ENCODE results near the gene FAM9C.

- TF ChIP-seq, protein P1, sequence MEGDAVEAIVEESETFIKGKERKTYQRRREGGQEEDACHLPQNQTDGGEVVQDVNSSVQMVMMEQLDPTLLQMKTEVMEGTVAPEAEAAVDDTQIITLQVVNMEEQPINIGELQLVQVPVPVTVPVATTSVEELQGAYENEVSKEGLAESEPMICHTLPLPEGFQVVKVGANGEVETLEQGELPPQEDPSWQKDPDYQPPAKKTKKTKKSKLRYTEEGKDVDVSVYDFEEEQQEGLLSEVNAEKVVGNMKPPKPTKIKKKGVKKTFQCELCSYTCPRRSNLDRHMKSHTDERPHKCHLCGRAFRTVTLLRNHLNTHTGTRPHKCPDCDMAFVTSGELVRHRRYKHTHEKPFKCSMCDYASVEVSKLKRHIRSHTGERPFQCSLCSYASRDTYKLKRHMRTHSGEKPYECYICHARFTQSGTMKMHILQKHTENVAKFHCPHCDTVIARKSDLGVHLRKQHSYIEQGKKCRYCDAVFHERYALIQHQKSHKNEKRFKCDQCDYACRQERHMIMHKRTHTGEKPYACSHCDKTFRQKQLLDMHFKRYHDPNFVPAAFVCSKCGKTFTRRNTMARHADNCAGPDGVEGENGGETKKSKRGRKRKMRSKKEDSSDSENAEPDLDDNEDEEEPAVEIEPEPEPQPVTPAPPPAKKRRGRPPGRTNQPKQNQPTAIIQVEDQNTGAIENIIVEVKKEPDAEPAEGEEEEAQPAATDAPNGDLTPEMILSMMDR (IDR thresholded peaks at IDR 0.05): no peak
- TF ChIP-seq POLR2A (IDR thresholded peaks at IDR 0.05): no peak
Measured at GRCh38 chrX:12987900-12988594, 56.4 kb downstream of the FAM9C start.

All from heart left ventricle (tissue), 13 donors.